ENCODE data around the gene ZNF862.

Gene ZNF862

GRCh38 chr7:149864751-149865150 is 26.6 kb downstream of the ZNF862 start:
- in situ Hi-C loops (cut with HindIII; ENCODE audit: low sequenced_read_pairs): no loop called here

- in situ Hi-C loops (cut with HindIII; ENCODE audit: low sequenced_read_pairs): no loop called here
These were observed 27.3 kb downstream of the ZNF862 start for GRCh38 chr7:149865437-149865836.

GRCh38 chr7:149866139-149866778 is 28.1 kb downstream of the ZNF862 start:
- in situ Hi-C loops (cut with HindIII; ENCODE audit: low sequenced_read_pairs): no loop called here

- in situ Hi-C loops (cut with HindIII; ENCODE audit: low sequenced_read_pairs): no loop called here
These were observed 28.7 kb downstream of the ZNF862 start for GRCh38 chr7:149866779-149867447.

- in situ Hi-C loops (cut with HindIII; ENCODE audit: low sequenced_read_pairs): no loop called here
These were observed 29.8 kb downstream of the ZNF862 start for GRCh38 chr7:149867762-149868622.

- in situ Hi-C loops (cut with HindIII; ENCODE audit: low sequenced_read_pairs): no loop called here
These were observed 30.6 kb downstream of the ZNF862 start for GRCh38 chr7:149868623-149869290.

- in situ Hi-C loops (cut with HindIII; ENCODE audit: low sequenced_read_pairs): no loop called here
These were observed 31.1 kb downstream of the ZNF862 start for GRCh38 chr7:149869291-149869650.

GRCh38 chr7:149869867-149870266 is 31.7 kb downstream of the ZNF862 start:
- in situ Hi-C loops (cut with HindIII; ENCODE audit: low sequenced_read_pairs): no loop called here

GRCh38 chr7:149870274-149870673 is 32.1 kb downstream of the ZNF862 start:
- in situ Hi-C loops (cut with HindIII; ENCODE audit: low sequenced_read_pairs): no loop called here

- in situ Hi-C loops (cut with HindIII; ENCODE audit: low sequenced_read_pairs): no loop called here
These were observed 32.7 kb downstream of the ZNF862 start for GRCh38 chr7:149870701-149871483.

GRCh38 chr7:149871576-149871975 is 33.4 kb downstream of the ZNF862 start:
- in situ Hi-C loops (cut with HindIII; ENCODE audit: low sequenced_read_pairs): no loop called here

- in situ Hi-C loops (cut with HindIII; ENCODE audit: low sequenced_read_pairs): no loop called here
These were observed 34.4 kb downstream of the ZNF862 start for GRCh38 chr7:149872419-149873073.

GRCh38 chr7:149873074-149873969 is 35.1 kb downstream of the ZNF862 start, which contains the start of gene ATP6V0E2:
Gene ATP6V0E2, plus strand, starts transcription at chr7:149873969. Its CDS starts 97 bp downstream, at chr7:149874066.
- in situ Hi-C loops (cut with HindIII; ENCODE audit: low sequenced_read_pairs): no loop called here

- in situ Hi-C loops (cut with HindIII; ENCODE audit: low sequenced_read_pairs): no loop called here
These were observed 35.9 kb downstream of the ZNF862 start for GRCh38 chr7:149873970-149874643.

GRCh38 chr7:149874644-149875028 is 36.5 kb downstream of the ZNF862 start:
- in situ Hi-C loops (cut with HindIII; ENCODE audit: low sequenced_read_pairs): no loop called here

- in situ Hi-C loops (cut with HindIII; ENCODE audit: low sequenced_read_pairs): no loop called here
These were observed 37.2 kb downstream of the ZNF862 start for GRCh38 chr7:149875396-149875795.

- in situ Hi-C loops (cut with HindIII; ENCODE audit: low sequenced_read_pairs): no loop called here
These were observed 39.8 kb downstream of the ZNF862 start for GRCh38 chr7:149877890-149878522.

GRCh38 chr7:149878523-149878921 is 40.3 kb downstream of the ZNF862 start:
- in situ Hi-C loops (cut with HindIII; ENCODE audit: low sequenced_read_pairs): no loop called here
